Lung (tissue), 12 donors: Measurements from ENCODE around the gene PRRG4. TPM values are rescaled to one million over a fixed set of nuclear protein-coding genes. Genes with fewer than 3 reads are reported as not detected.
A peak's percentile ranks its signal among the peaks of the same experiment; 100 is the strongest.

Experiments used
- ATAC-seq: fragments of 200-7000 bp; cut with Tn5 transposase; one replicate; pipeline ENCODE4 v1.9.1; 2020; ENCODE audit warnings: moderate number of reproducible peaks; ENCODE audit not compliant: insufficient read depth, low FRiP score
- DNase-seq, 3 donors: peaks; one replicate each; pipeline ENCODE4 v3.0.0-alpha.2; 2013 to 2017
- H3K27ac ChIP-seq, 2 donors: one replicate each; pipeline ENCODE4 v1.5.1; 2013; ENCODE audit warnings: mild to moderate bottlenecking in 2 of 2, moderate library complexity in 2 of 2, control low read depth in 1 of 2, inconsistent platforms in 1 of 2, low read depth in 1 of 2, low read length in 1 of 2
- H3K27me3 ChIP-seq, 3 donors: one replicate each; pipeline ENCODE4 v1.5.1; 2013; ENCODE audit warnings: low read length in 2 of 3; ENCODE audit not compliant: control insufficient read depth in 3 of 3, insufficient read depth in 3 of 3
- H3K36me3 ChIP-seq, 4 donors: one replicate each; pipeline ENCODE4 v1.5.1; 2013; ENCODE audit warnings: low read length in 4 of 4, mild to moderate bottlenecking in 1 of 4, moderate library complexity in 1 of 4; ENCODE audit not compliant: control insufficient read depth in 4 of 4, insufficient read depth in 4 of 4
- H3K4me1 ChIP-seq, 5 donors: one replicate each; pipeline ENCODE4 v1.5.1; 2013; ENCODE audit warnings: low read length in 5 of 5, mild to moderate bottlenecking in 2 of 5, moderate library complexity in 1 of 5; ENCODE audit not compliant: control insufficient read depth in 5 of 5, insufficient read depth in 5 of 5
- H3K4me3 ChIP-seq: one replicate; pipeline ENCODE4 v1.5.1; 2013; ENCODE audit warnings: mild to moderate bottlenecking, control low read depth, moderate library complexity
- H3K9ac ChIP-seq, 2 donors: one replicate each; pipeline ENCODE4 v1.5.1; 2013; ENCODE audit warnings: low read length in 2 of 2, control low read depth in 1 of 2; ENCODE audit not compliant: insufficient read depth in 1 of 2
- H3K9me3 ChIP-seq, 4 donors: one replicate each; pipeline ENCODE4 v1.5.1; 2013; ENCODE audit warnings: low read length in 3 of 4, mild to moderate bottlenecking in 1 of 4, moderate library complexity in 1 of 4; ENCODE audit not compliant: control insufficient read depth in 4 of 4, insufficient read depth in 3 of 4
- WGBS, 2 donors: extraction: QIAGEN DNeasy Blood & Tissue Kit; methylation state at CpG; one replicate each; pipeline ENCODE4 v1.1.7; 2013; 5-methylcytosine and 5-hydroxymethylcytosine counted together
- polyA plus RNA-seq, 2 donors: library from polyadenylated mRNA; stranded (reverse); fragments of 200-250 nt; gene quantifications; one replicate each; pipeline ENCODE4 v1.2.1, GENCODE V29; 2013
- total RNA-seq, 2 donors: library from RNA; depleted of rRNA in 1 of 2; stranded (reverse); fragments of >200 nt in 1 of 2; gene quantifications; one replicate each; pipeline ENCODE4 v1.2.1, GENCODE V29; 2014 to 2021
- TF ChIP-seq, protein P1 (sequence below): IDR thresholded peaks from 2 replicates; pipeline ENCODE4 v1.5.1; 2012; ENCODE audit warnings: mild to moderate bottlenecking; ENCODE audit errors: control extremely low read depth, extremely low read depth
- donor health status: control.
- donor health status: control.
- donor health status: Bipolar disorder and iron deficiency.
- donor health status: healthy.
- donor health status: DM: yes; HTN: yes; CAD: no.

PRRG4 gene
- total and polyA plus RNA-seq, 4 donors: 4.7 to 9.7 (median 6.1) TPM

DNA sequence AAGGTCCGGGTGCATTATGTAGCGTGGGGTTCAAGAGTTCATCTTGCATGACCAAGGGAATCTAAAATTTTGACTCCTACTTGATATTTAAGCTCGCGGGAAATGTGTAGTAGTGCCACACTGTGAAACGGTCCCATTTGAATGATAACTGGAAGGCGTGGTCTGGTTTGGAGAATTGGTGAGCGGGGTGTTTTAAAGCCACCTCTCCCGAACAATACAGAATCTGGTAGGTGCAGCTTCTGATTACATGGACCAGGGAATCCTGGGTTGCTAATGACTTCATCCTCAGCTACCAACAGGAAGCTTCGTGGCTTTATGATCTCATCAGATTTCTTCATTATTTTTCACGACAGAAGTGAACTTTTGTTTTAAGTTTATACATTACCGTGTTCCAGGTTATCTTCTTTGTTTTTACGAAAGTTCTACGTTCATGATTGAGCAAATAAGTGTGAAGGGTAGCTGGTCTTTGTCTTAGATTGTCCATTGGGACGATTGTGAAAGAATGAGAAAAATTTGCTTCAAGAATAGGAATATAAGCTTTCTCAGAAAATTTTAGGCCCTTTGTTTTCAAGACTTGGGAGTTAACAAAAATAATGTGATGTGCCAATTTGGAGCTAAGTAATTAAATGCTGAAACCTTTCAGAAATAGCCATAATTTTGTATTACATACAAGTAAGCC lies 64.6 kb downstream of the PRRG4 start:
- TF ChIP-seq, protein P1, sequence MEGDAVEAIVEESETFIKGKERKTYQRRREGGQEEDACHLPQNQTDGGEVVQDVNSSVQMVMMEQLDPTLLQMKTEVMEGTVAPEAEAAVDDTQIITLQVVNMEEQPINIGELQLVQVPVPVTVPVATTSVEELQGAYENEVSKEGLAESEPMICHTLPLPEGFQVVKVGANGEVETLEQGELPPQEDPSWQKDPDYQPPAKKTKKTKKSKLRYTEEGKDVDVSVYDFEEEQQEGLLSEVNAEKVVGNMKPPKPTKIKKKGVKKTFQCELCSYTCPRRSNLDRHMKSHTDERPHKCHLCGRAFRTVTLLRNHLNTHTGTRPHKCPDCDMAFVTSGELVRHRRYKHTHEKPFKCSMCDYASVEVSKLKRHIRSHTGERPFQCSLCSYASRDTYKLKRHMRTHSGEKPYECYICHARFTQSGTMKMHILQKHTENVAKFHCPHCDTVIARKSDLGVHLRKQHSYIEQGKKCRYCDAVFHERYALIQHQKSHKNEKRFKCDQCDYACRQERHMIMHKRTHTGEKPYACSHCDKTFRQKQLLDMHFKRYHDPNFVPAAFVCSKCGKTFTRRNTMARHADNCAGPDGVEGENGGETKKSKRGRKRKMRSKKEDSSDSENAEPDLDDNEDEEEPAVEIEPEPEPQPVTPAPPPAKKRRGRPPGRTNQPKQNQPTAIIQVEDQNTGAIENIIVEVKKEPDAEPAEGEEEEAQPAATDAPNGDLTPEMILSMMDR: no peak
- peak overlapping the region in 1 of 2 donors; percentile 95 for H3K27ac ChIP-seq
- DNase-seq (peak in 2 of 3 donors; percentile 78 to 85), ATAC-seq (peak; percentile 41)
- 7 to 8% methylated on average over 14 of the region's 14 CpGs for WGBS, 2 donors
- no peaks in the 10 kb centered on the region for H3K27me3 ChIP-seq
- H3K9ac ChIP-seq: peak overlapping the region; percentile 87 to 89
- peaks cover 0 to 28% (median 0%) of the 10 kb centered on the region in 5 donors for H3K4me1 ChIP-seq
- H3K9me3 ChIP-seq: no peaks in the 10 kb centered on the region
- no peaks in the 10 kb centered on the region for H3K36me3 ChIP-seq
- peak overlapping the region; percentile 22 for H3K4me3 ChIP-seq

DNA sequence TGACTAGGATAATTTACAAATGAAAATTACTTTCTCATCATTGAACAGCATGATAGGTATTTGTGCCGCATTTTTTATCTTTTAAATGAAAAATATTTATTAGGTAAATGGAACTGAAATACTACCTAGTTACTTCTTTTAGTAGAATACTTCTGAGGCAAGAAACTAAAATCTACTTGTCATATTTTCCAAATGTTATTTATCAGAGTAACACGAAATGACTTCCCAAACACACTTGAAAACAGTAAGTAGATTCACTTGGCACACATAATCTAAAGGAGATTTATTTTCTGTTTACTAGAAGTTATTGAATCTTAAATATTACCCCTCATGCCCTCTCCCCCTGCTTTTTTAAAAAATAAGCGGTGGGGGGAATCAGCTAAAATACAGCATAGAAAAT lies 65.2 kb downstream of the PRRG4 start:
- Histone ChIP-seq H3K27me3 (no peaks in the 10 kb centered on the region), H3K27ac (no peak overlapping the region), H3K4me3 (no peak overlapping the region), H3K4me1 (peaks cover 0 to 28% (median 0%) of the 10 kb centered on the region in 5 donors), H3K9me3 (no peaks in the 10 kb centered on the region), H3K36me3 (peaks cover 0 to 5% (median 0%) of the 10 kb centered on the region in 4 donors), H3K9ac (peak overlapping the region in 1 of 2 donors; percentile 87)
- WGBS, 2 donors: 75 to 85% methylated on average over 3 of the region's 3 CpGs
- TF ChIP-seq, protein P1: no peak
- peak in 2 of 3 donors; percentile 54 to 62 for DNase-seq
- ATAC-seq: no peak

DNA sequence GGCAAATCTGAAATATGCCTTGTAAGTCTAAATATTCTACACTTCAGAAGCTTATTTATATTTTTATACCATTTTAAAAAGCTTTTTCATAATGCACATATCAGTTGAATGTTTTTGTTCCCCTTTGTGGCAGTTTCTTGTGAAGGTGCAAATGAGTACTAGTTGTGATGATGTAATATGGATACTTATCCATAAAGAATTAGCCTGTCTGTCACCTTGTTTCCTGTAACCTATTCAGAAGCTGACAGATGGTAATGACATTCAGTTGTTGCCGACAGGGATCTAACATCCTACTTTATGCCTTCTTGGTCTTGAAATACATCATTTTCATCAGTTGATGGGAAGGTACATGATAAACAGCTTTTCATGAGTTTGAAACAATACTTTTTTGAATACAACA lies 65.7 kb downstream of the PRRG4 start:
- DNase-seq: peak in 1 of 3 donors; percentile 18
- Histone ChIP-seq H3K9ac (no peak overlapping the region), H3K36me3 (peaks cover 0 to 5% (median 0%) of the 10 kb centered on the region in 4 donors), H3K4me1 (peaks cover 0 to 28% (median 0%) of the 10 kb centered on the region in 5 donors), H3K27me3 (no peaks in the 10 kb centered on the region), H3K9me3 (no peaks in the 10 kb centered on the region), H3K27ac (no peak overlapping the region), H3K4me3 (no peak overlapping the region)
- 64 to 71% methylated on average over 1 of the region's 1 CpG for WGBS, 2 donors
- TF ChIP-seq, protein P1: no peak
- no peak for ATAC-seq

- ATAC-seq: no peak
- no peaks in the 10 kb centered on the region for H3K9me3 ChIP-seq
- WGBS, 2 donors: 75 to 78% methylated on average over 1 of the region's 1 CpG
- no peak overlapping the region for H3K4me3 ChIP-seq
- DNase-seq: no peak
- H3K27me3 ChIP-seq: no peaks in the 10 kb centered on the region
- no peak overlapping the region for H3K9ac ChIP-seq
- no peak overlapping the region for H3K27ac ChIP-seq
- TF ChIP-seq, protein P1: no peak
- H3K4me1 ChIP-seq: peaks cover 0 to 15% (median 4%) of the 10 kb centered on the region in 5 donors
- H3K36me3 ChIP-seq: peaks cover 0 to 5% (median 0%) of the 10 kb centered on the region in 4 donors
These were observed 67.4 kb downstream of the PRRG4 start for GRCh38 chr11:32897103-32897502.
